HCT116 (cell line): ENCODE results near the gene SDHAF4.

Source experiments
- ATF3 ChIP-seq: IDR thresholded peaks from 2 replicates; pipeline ENCODE4 v1.6.1; 2012
- CBX3 ChIP-seq: IDR thresholded peaks from 2 replicates; pipeline ENCODE4 v1.6.1; 2012; ENCODE audit warnings: low read depth
- CTCF ChIP-seq, 3 experiments: fragments of 200-600 bp in 1 of 3; sonication (generic) in 1 of 3; IDR thresholded peaks in 2 of 3; conservative IDR thresholded peaks in 1 of 3; 2 replicates each; pipeline ENCODE4 v1.5.1; 2012 to 2017; ENCODE audit warnings: low read depth in 2 of 3, low read length in 2 of 3, antibody characterized with exemption in 1 of 3, borderline replicate concordance in 1 of 3, control low read depth in 1 of 3, mild to moderate bottlenecking in 1 of 3, mixed read lengths in 1 of 3, mixed run types in 1 of 3, moderate library complexity in 1 of 3; ENCODE audit not compliant: insufficient read depth in 1 of 3
- EGR1 ChIP-seq: IDR thresholded peaks from 2 replicates; pipeline ENCODE4 v1.6.1; 2012; ENCODE audit warnings: low read depth
- EZH2 ChIP-seq: fragments of 200-600 bp; sonication (generic); IDR thresholded peaks from 2 replicates; pipeline ENCODE4 v1.6.1; 2017; ENCODE audit warnings: antibody characterized with exemption, mixed run types
- JUND ChIP-seq: IDR thresholded peaks from 2 replicates; pipeline ENCODE4 v1.6.1; 2012
- MAX ChIP-seq: IDR thresholded peaks from 2 replicates; pipeline ENCODE4 v1.6.1; 2012
- POLR2A ChIP-seq: IDR thresholded peaks from 2 replicates; pipeline ENCODE4 v1.7.0; 2011; ENCODE audit warnings: borderline replicate concordance; ENCODE audit not compliant: insufficient read depth, insufficient read length; ENCODE audit errors: extremely low read depth
- POLR2AphosphoS5 ChIP-seq: IDR thresholded peaks from 2 replicates; pipeline ENCODE4 v1.6.1; 2011; ENCODE audit warnings: mild to moderate bottlenecking, low read depth, low read length, moderate library complexity
- RAD21 ChIP-seq: IDR thresholded peaks from 2 replicates; pipeline ENCODE4 v1.6.1; 2012; ENCODE audit warnings: low read depth, mild to moderate bottlenecking
- REST ChIP-seq: IDR thresholded peaks from 2 replicates; pipeline ENCODE4 v1.6.1; 2012; ENCODE audit warnings: low read depth
- SIN3A ChIP-seq: IDR thresholded peaks from 2 replicates; pipeline ENCODE4 v1.6.1; 2012; ENCODE audit warnings: low read depth

GRCh38 chr6:70557998-70558397, 8.7 kb upstream of the SDHAF4 start:
- TF ChIP-seq MAX: no peak
- no peak for TF ChIP-seq EZH2
- TF ChIP-seq POLR2A: no peak
- TF ChIP-seq ATF3: no peak
- no peak for TF ChIP-seq CTCF (IDR thresholded peaks at IDR 0.05 in 2 of 3, conservative IDR thresholded peaks at IDR 0.05 in 1 of 3; ENCODE audit: borderline replicate concordance in 1 of 3, insufficient read depth in 1 of 3, low read depth in 2 of 3, low read length in 2 of 3)
- no peak for TF ChIP-seq CBX3
- no peak for TF ChIP-seq REST
- TF ChIP-seq RAD21: no peak
- TF ChIP-seq POLR2AphosphoS5: no peak
- TF ChIP-seq EGR1: no peak
- no peak for TF ChIP-seq JUND
- TF ChIP-seq SIN3A: no peak
